Karpas-422 (cell line): ENCODE data around the gene RNF38. TPM values are rescaled to one million over a fixed set of nuclear protein-coding genes. Genes with fewer than 3 reads are reported as not detected.

Experiments
- DNase-seq: peaks from one replicate; pipeline ENCODE4 v3.0.0-alpha.2; 2015
- H2AFZ ChIP-seq: fragments of 200-600 bp; sonication (generic); 2 replicates; pipeline ENCODE4 v1.6.1; 2014; ENCODE audit warnings: antibody characterized with exemption, low read length, mixed read lengths
- H3K27ac ChIP-seq: fragments of 200-600 bp; sonication (generic); 2 replicates; pipeline ENCODE4 v1.5.1; 2014; ENCODE audit warnings: mild to moderate bottlenecking, low read length, moderate library complexity
- H3K27me3 ChIP-seq: fragments of 200-600 bp; sonication (generic); 2 replicates; pipeline ENCODE4 v1.6.1; 2014; ENCODE audit warnings: low read length, mixed read lengths
- H3K36me3 ChIP-seq: fragments of 200-600 bp; sonication (generic); 2 replicates; pipeline ENCODE4 v1.6.1; 2014; ENCODE audit warnings: low read length, mixed read lengths; ENCODE audit not compliant: insufficient read depth
- H3K4me1 ChIP-seq: fragments of 200-600 bp; sonication (generic); 2 replicates; pipeline ENCODE4 v1.6.1; 2014; ENCODE audit warnings: mild to moderate bottlenecking, low read length, mixed read lengths
- H3K4me2 ChIP-seq: fragments of 200-600 bp; sonication (generic); 2 replicates; pipeline ENCODE4 v1.6.1; 2014; ENCODE audit warnings: low read length, low read depth, mild to moderate bottlenecking; ENCODE audit not compliant: poor library complexity, severe bottlenecking
- H3K4me3 ChIP-seq: fragments of 200-600 bp; sonication (generic); 2 replicates; pipeline ENCODE4 v1.5.1; 2014; ENCODE audit warnings: mild to moderate bottlenecking, antibody characterized with exemption, low read length, mixed read lengths
- H3K79me2 ChIP-seq: fragments of 200-600 bp; sonication (generic); 2 replicates; pipeline ENCODE4 v1.6.1; 2014; ENCODE audit warnings: mild to moderate bottlenecking, low read length, mixed read lengths
- H3K9ac ChIP-seq: fragments of 200-600 bp; sonication (generic); 2 replicates; pipeline ENCODE4 v1.6.0; 2014; ENCODE audit warnings: low read length
- H3K9me2 ChIP-seq: fragments of 200-600 bp; sonication (generic), shearing (Covaris generic); replicated peaks from 2 replicates; pipeline ENCODE4 v1.6.0; 2014; ENCODE audit warnings: mild to moderate bottlenecking, low read length, moderate library complexity; ENCODE audit not compliant: insufficient read depth
- H3K9me3 ChIP-seq: fragments of 300-700, 200-600 bp; sonication (generic); 2 replicates; pipeline ENCODE4 v1.6.1; 2014; ENCODE audit warnings: low read length, mixed read lengths
- H4K20me1 ChIP-seq: fragments of 200-600 bp; sonication (generic); 2 replicates; pipeline ENCODE4 v1.6.1; 2014; ENCODE audit warnings: mild to moderate bottlenecking, antibody characterized with exemption, low read length, low read depth; ENCODE audit not compliant: insufficient read depth
- total RNA-seq: library from RNA; depleted of rRNA; stranded (reverse); fragments of >200 nt; shearing (Covaris generic); gene quantifications from 2 replicates; pipeline ENCODE4 v1.2.3, GENCODE V29; 2014; ENCODE audit warnings: low replicate concordance; rRNA removed

The RNF38 gene
- total RNA-seq, 1 experiment from 2014 or later: 55.1 TPM

DNA sequence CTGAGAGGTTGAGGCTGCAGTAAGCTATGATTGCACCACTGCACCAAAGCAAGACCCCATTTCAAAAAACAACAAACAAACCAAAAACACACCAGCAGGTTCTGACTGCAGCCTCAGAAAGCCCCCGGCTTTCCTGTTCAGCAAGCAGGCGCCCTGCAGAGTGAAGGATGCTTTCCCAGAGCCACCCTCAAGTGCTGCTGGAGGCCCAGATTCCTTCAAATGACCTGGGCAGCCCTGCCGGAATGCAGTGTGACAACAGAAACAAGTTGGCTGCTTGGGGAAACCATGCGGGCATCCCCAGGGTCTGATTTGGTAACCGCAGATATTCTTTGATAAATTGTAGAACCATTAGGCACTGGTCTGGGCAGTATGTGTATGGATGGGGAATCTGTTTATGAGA is 106.2 kb downstream of the RNF38 start:
- no peak for DNase-seq
- Histone ChIP-seq H3K9ac (no peak overlapping the region), H2AFZ (no peak overlapping the region), H3K4me3 (no peak overlapping the region), H4K20me1 (no peaks in the 10 kb centered on the region), H3K36me3 (no peaks in the 10 kb centered on the region), H3K4me2 (no peak overlapping the region), H3K9me3 (no peaks in the 10 kb centered on the region), H3K79me2 (no peaks in the 10 kb centered on the region), H3K9me2 (no peaks in the 10 kb centered on the region), H3K27me3 (no peaks in the 10 kb centered on the region), H3K4me1 (no peaks in the 10 kb centered on the region), H3K27ac (no peak overlapping the region)

- Histone ChIP-seq H3K79me2 (no peaks in the 10 kb centered on the region), H3K4me1 (no peaks in the 10 kb centered on the region), H3K27me3 (no peaks in the 10 kb centered on the region), H3K9ac (no peak overlapping the region), H3K27ac (no peak overlapping the region), H3K9me2 (no peaks in the 10 kb centered on the region), H2AFZ (no peak overlapping the region), H3K4me2 (no peak overlapping the region), H3K36me3 (no peaks in the 10 kb centered on the region), H4K20me1 (no peaks in the 10 kb centered on the region), H3K9me3 (no peaks in the 10 kb centered on the region), H3K4me3 (no peak overlapping the region)
- DNase-seq: no peak
Measured at GRCh38 chr9:36293171-36293570, 106.9 kb downstream of the RNF38 start.

GRCh38 chr9:36292641-36293040 is 107.4 kb downstream of the RNF38 start:
- no peak overlapping the region for H3K9ac ChIP-seq

GRCh38 chr9:36290996-36291395 is 109.1 kb downstream of the RNF38 start:
- H3K9me2 ChIP-seq: no peaks in the 10 kb centered on the region
- no peaks in the 10 kb centered on the region for H4K20me1 ChIP-seq
- H3K36me3 ChIP-seq: no peaks in the 10 kb centered on the region
- no peak for DNase-seq
- H3K4me1 ChIP-seq: no peaks in the 10 kb centered on the region
- H3K9me3 ChIP-seq: no peaks in the 10 kb centered on the region
- H3K9ac ChIP-seq: no peak overlapping the region
- no peak overlapping the region for H2AFZ ChIP-seq
- no peaks in the 10 kb centered on the region for H3K79me2 ChIP-seq
- H3K4me3 ChIP-seq: no peak overlapping the region
- H3K27ac ChIP-seq: no peak overlapping the region
- no peaks in the 10 kb centered on the region for H3K27me3 ChIP-seq
- H3K4me2 ChIP-seq: no peak overlapping the region

More at GRCh38 chr9:36292641-36293040, 107.4 kb downstream of the RNF38 start:
- H3K4me3 ChIP-seq: no peak overlapping the region
- H4K20me1 ChIP-seq: no peaks in the 10 kb centered on the region
- no peaks in the 10 kb centered on the region for H3K79me2 ChIP-seq
- H3K36me3 ChIP-seq: no peaks in the 10 kb centered on the region
- H3K4me2 ChIP-seq: no peak overlapping the region
- no peak overlapping the region for H3K27ac ChIP-seq
- no peak for DNase-seq
- no peaks in the 10 kb centered on the region for H3K9me2 ChIP-seq
- H3K4me1 ChIP-seq: no peaks in the 10 kb centered on the region
- H2AFZ ChIP-seq: no peak overlapping the region
- H3K9me3 ChIP-seq: no peaks in the 10 kb centered on the region
- H3K27me3 ChIP-seq: no peaks in the 10 kb centered on the region

- Histone ChIP-seq H3K4me1 (no peaks in the 10 kb centered on the region), H3K79me2 (no peaks in the 10 kb centered on the region), H3K9me2 (no peaks in the 10 kb centered on the region), H3K9ac (no peak overlapping the region), H3K9me3 (no peaks in the 10 kb centered on the region), H3K27me3 (no peaks in the 10 kb centered on the region), H2AFZ (no peak overlapping the region), H3K4me3 (no peak overlapping the region), H3K36me3 (no peaks in the 10 kb centered on the region), H3K27ac (no peak overlapping the region), H3K4me2 (no peak overlapping the region), H4K20me1 (no peaks in the 10 kb centered on the region)
- no peak for DNase-seq
Measured at GRCh38 chr9:36289836-36290435, 110.1 kb downstream of the RNF38 start.

GRCh38 chr9:36288070-36288469 is 112.0 kb downstream of the RNF38 start:
- Histone ChIP-seq H4K20me1 (no peaks in the 10 kb centered on the region), H3K9me2 (no peaks in the 10 kb centered on the region), H3K9me3 (no peaks in the 10 kb centered on the region), H3K27ac (no peak overlapping the region), H3K4me1 (no peaks in the 10 kb centered on the region), H2AFZ (no peak overlapping the region), H3K4me3 (no peak overlapping the region), H3K79me2 (no peaks in the 10 kb centered on the region), H3K36me3 (no peaks in the 10 kb centered on the region), H3K9ac (no peak overlapping the region), H3K4me2 (no peak overlapping the region), H3K27me3 (no peaks in the 10 kb centered on the region)
- no peak for DNase-seq

Other genes with a start within 250 kb of the RNF38 start
- not detected in 2 replicates for gene CCIN, start 230.9 kb downstream of the RNF38 start, total RNA-seq
- 147 and 172 TPM in 2 replicates for gene CLTA, start 209.3 kb downstream of the RNF38 start, total RNA-seq
- gene GNE, start 141.8 kb downstream of the RNF38 start, total RNA-seq: 14.8 and 17.2 TPM in 2 replicates
- 16.0 and 22.2 TPM in 2 replicates for gene MELK, start 172.6 kb upstream of the RNF38 start, total RNA-seq